HG03108 (cell line): Measurements from ENCODE around the gene ENTPD8.
"Not testable (repeated sequence)": the region's sequence is repeated elsewhere in the genome, so short reads cannot be mapped to it uniquely, and the experiment has no call there.

Source experiments
- ATAC-seq: cut with Tn5 transposase; IDR thresholded peaks from one replicate; pipeline ENCODE4 v1.9.1; 2021; ENCODE audit warnings: moderate library complexity; ENCODE audit not compliant: unreplicated experiment

ENTPD8 gene

GRCh38 chr9:137477778-137478612 is 36.8 kb upstream of the ENTPD8 start:
- no peak for ATAC-seq

DNA sequence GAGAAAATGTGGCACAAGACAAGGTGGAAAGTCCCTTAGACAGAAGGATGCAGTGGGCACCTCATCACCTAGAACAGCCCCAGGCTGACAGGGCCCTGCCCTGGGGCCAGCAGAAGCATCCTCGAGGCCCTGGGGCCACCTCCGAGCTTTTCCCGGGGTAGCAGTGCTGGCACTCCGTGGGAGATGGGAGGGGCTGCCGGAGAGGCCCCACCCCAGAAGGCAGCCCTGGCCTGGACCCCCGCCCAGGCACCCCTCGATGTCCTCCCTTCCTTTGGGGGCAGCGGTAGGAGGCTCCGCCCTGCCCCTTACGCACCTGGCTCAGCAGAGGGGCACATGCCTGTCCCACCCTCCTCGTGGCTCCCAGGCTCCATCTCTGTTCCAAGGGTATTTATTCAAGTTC is 35.7 kb upstream of the ENTPD8 start:
- no peak for ATAC-seq

DNA sequence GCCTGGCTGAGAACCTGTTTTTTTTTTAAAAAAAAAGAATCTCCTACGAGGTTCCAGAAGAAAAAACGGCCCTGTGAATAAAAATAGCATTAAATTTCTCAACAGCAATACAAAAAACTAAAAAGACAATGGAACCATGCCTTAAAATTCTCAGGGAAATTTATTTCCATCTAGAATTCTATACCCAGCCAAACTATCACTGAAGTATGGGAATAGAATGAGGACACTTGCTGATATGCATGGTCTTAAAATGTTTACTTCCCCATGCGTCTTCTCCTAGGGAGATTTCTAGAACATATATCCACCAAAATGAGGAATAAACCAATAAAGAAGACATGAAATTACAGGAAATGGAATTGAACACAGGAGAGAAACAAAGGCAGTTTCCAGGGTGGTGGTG is 34.5 kb upstream of the ENTPD8 start:
- ATAC-seq = no peak

GRCh38 chr9:137474271-137474670 is 33.1 kb upstream of the ENTPD8 start:
- ATAC-seq = no peak

DNA sequence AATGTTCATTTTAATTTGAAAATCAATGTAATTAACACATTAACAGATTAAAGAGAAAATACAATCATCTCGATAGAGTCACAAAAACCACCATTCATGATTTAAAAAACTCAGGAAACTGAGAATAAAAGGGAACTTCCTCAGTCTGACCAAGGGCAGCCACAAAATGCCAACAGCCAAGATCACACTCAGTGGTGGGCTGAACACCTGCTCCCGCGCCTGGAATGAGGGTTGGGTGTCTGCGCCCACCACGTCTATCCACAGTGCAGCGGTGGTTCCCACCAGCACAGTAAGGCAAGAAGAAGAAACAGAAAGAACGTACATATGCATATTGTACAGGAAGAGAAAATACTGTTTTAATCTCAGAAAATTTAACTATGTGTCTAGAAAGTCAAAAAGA is 29.6 kb upstream of the ENTPD8 start:
- ATAC-seq = no peak

GRCh38 chr9:137467896-137468295 is 26.7 kb upstream of the ENTPD8 start:
- no peak for ATAC-seq

- no peak for ATAC-seq
Measured at GRCh38 chr9:137467161-137467581, 26.0 kb upstream of the ENTPD8 start.

DNA sequence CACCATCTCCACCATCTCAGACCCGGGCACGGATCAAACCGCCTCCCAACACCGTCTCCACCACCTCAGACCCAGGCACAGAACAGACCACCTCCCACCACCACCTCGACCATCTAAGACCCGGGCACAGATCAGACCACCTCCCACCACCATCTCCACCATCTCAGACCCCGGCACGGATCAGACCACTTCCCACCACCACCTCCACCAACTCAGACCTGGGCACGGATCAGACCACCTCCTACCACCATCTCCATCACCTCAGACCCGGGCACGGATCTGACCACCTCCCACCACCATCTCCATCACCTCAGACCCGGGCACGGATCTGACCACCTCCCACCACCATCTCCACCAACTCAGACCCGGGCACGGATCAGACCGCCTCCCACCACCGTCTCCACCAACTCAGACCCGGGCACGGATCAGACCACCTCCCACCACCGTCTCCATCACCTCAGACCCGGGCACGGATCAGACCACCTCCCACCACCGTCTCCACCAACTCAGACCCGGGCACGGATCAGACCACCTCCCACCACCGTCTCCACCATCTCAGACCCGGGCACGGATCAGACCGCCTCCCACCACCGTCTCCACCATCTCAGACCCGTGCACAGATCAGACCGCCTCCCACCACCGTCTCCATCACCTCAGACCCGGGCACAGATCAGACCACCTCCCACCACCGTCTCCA is 25.4 kb upstream of the ENTPD8 start:
- ATAC-seq = not testable (repeated sequence)

DNA sequence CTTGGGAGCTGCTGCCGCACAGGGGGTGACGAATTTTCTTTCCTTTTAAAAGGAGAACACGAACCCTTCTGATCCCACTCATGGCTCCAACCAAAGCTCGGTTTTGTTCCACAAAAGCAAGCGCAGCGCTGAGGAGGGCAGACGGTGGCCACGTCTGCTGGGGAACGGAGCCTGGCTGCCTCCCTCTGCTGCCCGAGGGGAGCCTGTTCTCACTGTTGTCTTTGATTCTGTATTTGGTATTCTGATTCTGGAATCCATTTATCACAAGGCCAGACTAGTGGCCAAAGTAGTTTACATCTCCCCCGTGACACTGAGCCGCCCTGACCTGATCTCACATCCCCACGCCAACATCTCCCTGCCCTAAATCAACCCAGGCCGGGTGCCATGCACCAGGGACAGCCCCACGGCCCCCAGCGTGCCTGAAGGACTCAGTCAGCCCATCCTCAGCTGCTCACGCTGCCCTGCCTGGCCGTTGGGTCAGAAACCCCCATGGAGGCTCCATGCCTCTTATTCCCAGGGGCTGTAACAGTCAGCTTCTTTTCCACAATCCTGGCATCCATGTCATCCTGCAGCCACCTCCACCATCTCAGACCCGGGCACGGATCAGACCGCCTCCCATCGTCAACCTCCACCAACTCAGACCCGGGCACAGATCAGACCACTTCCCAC is 24.7 kb upstream of the ENTPD8 start:
- no peak for ATAC-seq

DNA sequence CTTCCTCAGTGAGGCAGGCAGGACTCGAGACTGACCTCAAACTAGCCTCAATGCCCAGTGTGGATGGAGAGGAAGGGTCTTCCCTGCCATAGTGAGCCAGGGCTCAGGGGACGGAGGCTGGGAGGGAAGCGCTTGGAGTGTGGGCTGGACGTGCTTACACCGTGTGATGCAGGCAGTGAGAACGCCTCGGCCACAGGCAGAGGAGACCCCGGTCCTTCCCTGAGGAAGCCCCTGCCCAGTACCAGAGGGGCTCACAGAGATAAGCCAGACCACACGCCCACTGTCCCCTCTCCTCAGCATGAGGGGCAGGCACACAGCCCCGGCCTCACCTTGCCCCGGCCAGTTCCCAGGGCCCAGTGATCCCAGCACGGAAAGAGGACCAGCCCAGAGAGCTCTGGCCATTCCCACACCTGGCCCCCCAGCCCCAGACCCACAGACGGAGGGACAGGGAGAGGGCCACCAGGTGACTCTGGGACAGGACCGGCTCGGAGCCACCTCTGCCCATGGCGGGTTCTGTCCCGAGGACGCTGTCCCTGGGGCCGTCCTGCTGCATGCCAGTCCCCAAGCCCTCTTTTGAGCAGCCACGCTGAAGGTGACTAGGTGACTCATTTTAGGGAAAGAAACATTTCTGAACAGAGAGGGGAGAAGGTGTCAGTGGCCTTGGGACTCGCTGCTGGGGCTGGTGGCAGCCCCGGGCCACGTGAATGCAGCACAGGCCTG is 24.0 kb upstream of the ENTPD8 start:
- no peak for ATAC-seq

GRCh38 chr9:137464291-137464999 is 23.3 kb upstream of the ENTPD8 start:
- no peak for ATAC-seq

DNA sequence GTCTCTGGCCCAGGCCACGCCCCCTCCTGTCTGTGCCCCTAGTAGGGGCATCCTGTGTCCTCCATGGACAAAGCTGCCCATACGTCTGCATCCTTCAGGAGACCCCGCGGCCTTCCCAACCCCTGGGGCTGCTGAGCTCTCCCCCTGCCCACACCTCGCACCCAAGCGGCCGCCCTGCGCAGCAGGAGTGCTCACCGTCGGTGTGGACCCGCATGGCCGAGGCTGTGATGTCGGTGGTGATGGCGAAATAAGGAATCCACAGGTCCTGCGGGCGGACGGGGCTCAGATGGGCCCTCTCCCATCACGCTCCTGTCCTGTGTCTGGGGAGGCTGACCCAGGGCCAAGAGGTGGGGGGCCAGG is 22.8 kb upstream of the ENTPD8 start:
- no peak for ATAC-seq

- ATAC-seq = no peak
Measured at GRCh38 chr9:137462986-137463930, 22.1 kb upstream of the ENTPD8 start.

DNA sequence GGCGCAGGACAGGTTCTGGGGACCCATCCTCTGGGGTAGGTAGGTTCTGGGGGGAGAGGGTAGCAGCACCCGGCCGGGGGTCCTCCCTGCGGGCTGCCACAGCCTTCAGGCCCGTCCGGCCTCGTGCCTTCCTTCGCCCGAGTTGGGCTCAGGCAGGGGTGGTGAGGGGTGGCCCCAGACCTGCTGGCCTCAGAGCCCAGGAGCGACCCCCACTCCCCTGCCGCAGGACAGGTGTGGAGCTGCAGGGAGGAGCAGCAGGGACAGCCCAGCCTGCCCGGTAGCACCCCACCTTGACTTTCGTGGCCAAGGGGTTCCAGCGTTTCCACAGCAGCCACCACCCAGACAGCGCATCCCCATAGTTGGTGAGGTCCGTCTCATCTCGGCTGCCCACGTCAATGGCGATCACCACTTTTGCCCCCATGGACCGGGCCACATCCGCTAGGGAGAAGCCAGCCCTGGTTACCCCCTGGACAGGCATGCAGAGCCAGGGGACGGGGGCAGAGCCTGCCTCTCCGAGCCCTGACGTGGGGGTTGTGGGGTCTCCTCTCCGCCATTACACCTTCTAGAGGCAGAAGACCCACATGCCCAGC is 21.3 kb upstream of the ENTPD8 start:
- no peak for ATAC-seq

- peak; percentile 72 for ATAC-seq
Measured at GRCh38 chr9:137461663-137462395, 20.7 kb upstream of the ENTPD8 start.

DNA sequence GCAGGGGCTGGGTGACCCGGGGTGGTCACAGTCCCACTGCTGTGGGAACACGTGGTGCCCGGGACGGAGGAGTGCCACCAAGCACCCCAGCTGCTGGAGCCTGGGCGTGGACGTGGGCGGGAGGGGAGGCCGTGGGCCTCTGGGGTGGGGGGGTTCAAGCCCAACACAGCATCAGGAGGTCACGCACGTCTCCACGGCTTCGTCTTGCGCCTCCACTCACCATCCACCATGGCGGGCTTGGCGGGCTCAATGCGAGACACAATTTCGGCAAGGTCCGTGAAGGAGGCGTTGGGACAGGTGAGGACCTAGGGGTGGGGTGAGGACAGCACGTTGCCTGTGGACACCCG is 20.1 kb upstream of the ENTPD8 start:
- no peak for ATAC-seq

DNA sequence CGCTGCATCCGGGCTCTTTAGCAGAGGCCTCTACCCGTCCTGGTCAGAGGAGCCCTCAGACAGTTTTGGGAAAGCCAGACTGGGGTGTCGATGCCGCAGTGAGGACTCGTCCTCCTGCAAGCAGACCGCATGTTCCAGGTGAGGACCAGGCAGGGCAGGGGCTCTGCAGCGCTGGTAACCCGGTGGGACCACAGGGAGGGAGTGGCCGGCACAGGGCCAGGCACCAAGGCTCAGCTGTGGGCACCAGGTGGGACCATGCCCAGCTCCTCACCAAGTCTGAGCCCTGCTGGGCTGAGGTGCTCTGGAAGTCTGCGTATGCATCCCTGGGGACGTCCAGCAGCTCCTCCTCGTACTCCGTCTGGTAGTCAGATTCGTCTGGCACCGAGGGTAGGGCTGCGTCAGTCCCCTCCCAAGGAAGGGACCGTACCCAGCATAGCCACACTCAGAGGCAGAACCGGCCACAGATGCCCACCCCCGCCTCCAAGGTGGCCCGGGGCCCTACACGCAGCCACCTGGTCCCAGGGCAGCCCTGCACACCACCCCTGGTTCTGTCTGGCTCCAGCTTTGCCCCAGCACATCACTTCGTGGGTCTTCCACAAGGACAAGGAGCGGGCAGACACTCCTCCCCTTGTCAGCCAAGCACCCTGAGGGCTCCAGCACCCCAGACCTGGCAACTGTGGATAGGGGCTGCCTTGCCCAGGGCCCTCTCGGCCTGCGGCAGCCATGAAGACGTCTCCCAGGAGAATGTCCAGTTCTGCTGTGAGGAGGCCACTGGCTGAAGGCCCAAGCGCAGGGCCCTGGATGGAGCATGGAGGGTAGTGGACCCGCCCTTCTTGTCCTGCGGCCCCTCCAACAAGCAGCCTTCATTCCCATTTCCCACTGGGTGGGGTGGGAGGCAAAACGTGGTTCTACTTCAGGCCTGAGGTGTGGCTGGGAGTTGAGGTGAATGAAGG is 19.5 kb upstream of the ENTPD8 start:
- no peak for ATAC-seq
